HCT116 (cell line): ENCODE data around the gene TBCD. TPM values are rescaled to one million over a fixed set of nuclear protein-coding genes. Genes with fewer than 3 reads are reported as not detected.

Source experiments
- ATAC-seq: fragments of 200-7000 bp; cut with Tn5 transposase; 2 replicates; pipeline ENCODE4 v1.9.1; 2020; ENCODE audit warnings: mild to moderate bottlenecking, moderate library complexity
- BruUV-seq: library from RNA; stranded (reverse); fragments of 400-500 nt; replicated peaks from 2 replicates; lab custom pipeline; 2021; lab: Mats Ljungman, UMichigan
- CTCF ChIA-PET: fragments of 300-600 bp; sonication (Branson Sonifier 250); formaldehyde crosslinking; loops from one replicate; lab custom pipeline; 2021; ENCODE audit warnings: antibody characterized with exemption; lab: Charles Lee
- POLR2A ChIA-PET: fragments of 300-600, 350-600 bp; sonication (Branson Sonifier 250); formaldehyde crosslinking; loops from one replicate; lab custom pipeline; 2021; ENCODE audit warnings: antibody characterized with exemption; lab: Charles Lee
- RAD21 ChIA-PET, 2 experiments: fragments of 300-600 bp; sonication (Branson Sonifier 250); formaldehyde crosslinking; loops; one replicate each; lab custom pipeline; 2023; ENCODE audit warnings: low total read pairs in 2 of 2; ENCODE audit not compliant: uncharacterized antibody in 2 of 2, unreplicated experiment in 2 of 2, low non-redundant PET in 1 of 2; lab: Charles Lee
- DNase-seq: peaks from one replicate; pipeline ENCODE4 v3.0.0-alpha.2; 2010; ENCODE audit warnings: low read depth, low spot score
- H2AFZ ChIP-seq: fragments of 200-600 bp; shearing (Covaris generic), sonication (generic); 2 replicates; pipeline ENCODE4 v1.6.1; 2017; ENCODE audit warnings: low read depth, mixed run types, mixed read lengths, antibody characterized with exemption, low read length; ENCODE audit not compliant: poor library complexity, severe bottlenecking
- H3K27ac ChIP-seq: 2 replicates; pipeline ENCODE4 v1.5.1; 2012; ENCODE audit warnings: low read depth, low read length
- H3K27me3 ChIP-seq: fragments of 200-600 bp; sonication (generic); 2 replicates; pipeline ENCODE4 v1.6.1; 2016; ENCODE audit warnings: mixed run types, low read length, mixed read lengths; ENCODE audit not compliant: insufficient read depth
- H3K36me3 ChIP-seq, 2 experiments: fragments of 200-500 bp in 1 of 2; fragments of 200-600 bp in 1 of 2; sonication (Bioruptor generic) in 1 of 2; sonication (generic) in 1 of 2; 2 replicates each; pipeline versions ENCODE4 v1.5.1 to v1.6.1; 2014 to 2016; ENCODE audit warnings: low read length in 2 of 2, inconsistent platforms in 1 of 2, mixed read lengths in 1 of 2, mixed run types in 1 of 2; ENCODE audit not compliant: insufficient read depth in 2 of 2, control insufficient read depth in 1 of 2
- H3K4me1 ChIP-seq, 2 experiments: fragments of 200-600 bp in 1 of 2; sonication (generic) in 1 of 2; 2 replicates each; pipeline versions ENCODE4 v1.5.1 to v1.6.1; 2012 to 2017; ENCODE audit warnings: low read length in 2 of 2, inconsistent platforms in 1 of 2, mild to moderate bottlenecking in 1 of 2, mixed read lengths in 1 of 2, mixed run types in 1 of 2, moderate library complexity in 1 of 2; ENCODE audit not compliant: insufficient read depth in 2 of 2, control insufficient read depth in 1 of 2
- H3K4me2 ChIP-seq: fragments of 200-600 bp; sonication (generic); 2 replicates; pipeline ENCODE4 v1.6.1; 2017; ENCODE audit warnings: mixed run types, low read length, mixed read lengths
- H3K4me3 ChIP-seq, 2 experiments: fragments of 200-600 bp in 1 of 2; sonication (generic) in 1 of 2; replicated peaks in 1 of 2; 2 replicates each; pipeline ENCODE4 v1.5.1; 2011 to 2016; ENCODE audit warnings: low read length in 2 of 2, control low read depth in 1 of 2, low read depth in 1 of 2, mild to moderate bottlenecking in 1 of 2, mixed read lengths in 1 of 2, mixed run types in 1 of 2
- H3K79me2 ChIP-seq: fragments of 200-600 bp; sonication (generic); 2 replicates; pipeline ENCODE4 v1.6.1; 2017; ENCODE audit warnings: mild to moderate bottlenecking, mixed run types, low read length, moderate library complexity, mixed read lengths; ENCODE audit not compliant: insufficient read depth
- H3K9ac ChIP-seq: fragments of 200-600 bp; sonication (generic); 2 replicates; pipeline ENCODE4 v1.6.1; 2016; ENCODE audit warnings: low read length, mixed read lengths
- H3K9me2 ChIP-seq: fragments of 200-600 bp; sonication (generic), shearing (Covaris generic); 2 replicates; pipeline ENCODE4 v1.6.1; 2017; ENCODE audit warnings: mixed run types, mild to moderate bottlenecking, moderate library complexity; ENCODE audit not compliant: insufficient read depth
- H3K9me3 ChIP-seq, 2 experiments: fragments of 200-500 bp in 1 of 2; fragments of 200-600 bp in 1 of 2; sonication (Bioruptor generic) in 1 of 2; sonication (generic) in 1 of 2; 2 replicates each; pipeline ENCODE4 v1.6.1; 2014 to 2017; ENCODE audit warnings: low read length in 2 of 2, mixed read lengths in 2 of 2, inconsistent platforms in 1 of 2, low read depth in 1 of 2, mild to moderate bottlenecking in 1 of 2, mixed run types in 1 of 2, moderate library complexity in 1 of 2; ENCODE audit not compliant: control insufficient read depth in 1 of 2, insufficient read depth in 1 of 2
- H4K20me1 ChIP-seq: fragments of 200-600 bp; sonication (generic), shearing (Covaris generic); 2 replicates; pipeline ENCODE4 v1.6.1; 2017; ENCODE audit warnings: mixed run types, mild to moderate bottlenecking, moderate library complexity; ENCODE audit not compliant: insufficient read depth
- EGR1 ChIP-seq: IDR thresholded peaks from 2 replicates; pipeline ENCODE4 v1.6.1; 2012; ENCODE audit warnings: low read depth
- ELF1 ChIP-seq: IDR thresholded peaks from 2 replicates; pipeline ENCODE4 v1.6.1; 2012; ENCODE audit warnings: low read depth, borderline replicate concordance
- EZH2phosphoT487 ChIP-seq: fragments of 200-600 bp; IDR thresholded peaks from 2 replicates; pipeline ENCODE4 v1.6.1; 2018; ENCODE audit warnings: antibody characterized with exemption, borderline replicate concordance
- JUND ChIP-seq: IDR thresholded peaks from 2 replicates; pipeline ENCODE4 v1.6.1; 2012
- POLR2AphosphoS5 ChIP-seq: IDR thresholded peaks from 2 replicates; pipeline ENCODE4 v1.6.1; 2011; ENCODE audit warnings: mild to moderate bottlenecking, low read depth, low read length, moderate library complexity
- SP1 ChIP-seq: IDR thresholded peaks from 2 replicates; pipeline ENCODE4 v1.6.1; 2012; ENCODE audit warnings: low read depth
- SRF ChIP-seq: IDR thresholded peaks from 2 replicates; pipeline ENCODE4 v1.6.1; 2012; ENCODE audit warnings: low read depth
- TCF7L2 ChIP-seq: IDR thresholded peaks from 2 replicates; pipeline ENCODE4 v1.7.0; 2011; ENCODE audit warnings: borderline replicate concordance, inconsistent platforms; ENCODE audit not compliant: insufficient read depth, insufficient read length; ENCODE audit errors: extremely low read depth
- YY1 ChIP-seq: IDR thresholded peaks from 2 replicates; pipeline ENCODE4 v1.6.1; 2011; ENCODE audit warnings: low read length, low read depth, moderate library complexity, mild to moderate bottlenecking; ENCODE audit not compliant: insufficient replicate concordance; ENCODE audit errors: extremely low read depth
- intact Hi-C: fragments of 100-400 bp; cut with micrococcal nuclease; formaldehyde crosslinking; loops from 2 replicates; pipeline ENCODE4 v1.10.0; 2022
- total RNA-seq: library from RNA; stranded (reverse); gene quantifications from one replicate; pipeline ENCODE4 v1.2.1, GENCODE V29; 2021; ENCODE audit not compliant: unreplicated experiment
- TF ChIP-seq, protein P1 (sequence below), 3 experiments: fragments of 200-600 bp in 1 of 3; sonication (generic) in 1 of 3; IDR thresholded peaks in 2 of 3; conservative IDR thresholded peaks in 1 of 3; 2 replicates each; pipeline ENCODE4 v1.5.1; 2012 to 2017; ENCODE audit warnings: low read depth in 2 of 3, low read length in 2 of 3, antibody characterized with exemption in 1 of 3, borderline replicate concordance in 1 of 3, control low read depth in 1 of 3, mild to moderate bottlenecking in 1 of 3, mixed read lengths in 1 of 3, mixed run types in 1 of 3, moderate library complexity in 1 of 3; ENCODE audit not compliant: insufficient read depth in 1 of 3
- TF ChIP-seq, protein P2 (sequence below): IDR thresholded peaks from 2 replicates; pipeline ENCODE4 v1.6.1; 2012

TBCD gene
- total RNA-seq, 1 experiment from 2014 or later: 152 TPM

DNA sequence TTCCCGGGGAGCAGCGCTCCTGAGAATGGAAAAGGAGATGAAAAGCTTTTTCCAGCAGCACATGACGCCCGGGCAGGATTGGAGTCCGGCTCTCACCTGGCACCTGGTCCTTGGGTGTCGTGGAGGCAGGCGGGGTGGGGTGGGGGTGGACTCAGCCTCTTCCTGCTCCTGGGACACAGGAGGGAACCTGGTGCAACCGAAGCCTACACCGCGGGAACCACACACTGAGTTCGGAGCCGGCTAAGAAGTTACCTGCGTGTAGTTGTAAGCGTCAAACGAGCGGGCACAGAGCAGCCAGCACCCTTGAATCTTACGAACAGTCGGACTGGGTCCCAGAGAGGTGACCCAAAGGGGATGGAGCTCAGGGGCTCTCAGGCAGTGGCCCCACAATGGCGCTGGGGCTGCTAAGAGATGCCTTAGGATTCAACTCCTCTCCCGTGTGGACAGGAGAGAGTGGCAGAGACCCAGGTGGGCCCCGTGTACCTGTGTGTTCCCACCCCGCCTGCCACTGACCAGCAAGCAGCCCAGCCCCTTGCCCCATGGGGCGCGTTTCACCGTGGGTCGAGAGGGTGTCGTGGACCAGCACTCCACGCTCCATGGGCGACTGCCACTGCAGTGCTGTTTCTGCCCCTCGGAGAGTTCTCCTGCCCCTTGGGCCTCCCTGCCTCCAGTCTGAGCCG is 221.7 kb downstream of the TBCD start:
- intact Hi-C loops: no loop called here
- H3K9ac ChIP-seq: no peak overlapping the region
- DNase-seq: no peak
- no peaks in the 10 kb centered on the region for H3K9me3 ChIP-seq
- H3K36me3 ChIP-seq: no peaks in the 10 kb centered on the region
- ChIA-PET RAD21 (no interaction called here), CTCF (no interaction called here), POLR2A (no interaction called here)
- no peaks in the 10 kb centered on the region for H4K20me1 ChIP-seq
- no peaks in the 10 kb centered on the region for H3K79me2 ChIP-seq
- H3K4me3 ChIP-seq: no peak overlapping the region
- ATAC-seq: no peak
- TF ChIP-seq YY1: no peak
- no peak for TF ChIP-seq JUND
- no peak for TF ChIP-seq ELF1
- no peak for TF ChIP-seq EZH2phosphoT487
- TF ChIP-seq, protein P1, sequence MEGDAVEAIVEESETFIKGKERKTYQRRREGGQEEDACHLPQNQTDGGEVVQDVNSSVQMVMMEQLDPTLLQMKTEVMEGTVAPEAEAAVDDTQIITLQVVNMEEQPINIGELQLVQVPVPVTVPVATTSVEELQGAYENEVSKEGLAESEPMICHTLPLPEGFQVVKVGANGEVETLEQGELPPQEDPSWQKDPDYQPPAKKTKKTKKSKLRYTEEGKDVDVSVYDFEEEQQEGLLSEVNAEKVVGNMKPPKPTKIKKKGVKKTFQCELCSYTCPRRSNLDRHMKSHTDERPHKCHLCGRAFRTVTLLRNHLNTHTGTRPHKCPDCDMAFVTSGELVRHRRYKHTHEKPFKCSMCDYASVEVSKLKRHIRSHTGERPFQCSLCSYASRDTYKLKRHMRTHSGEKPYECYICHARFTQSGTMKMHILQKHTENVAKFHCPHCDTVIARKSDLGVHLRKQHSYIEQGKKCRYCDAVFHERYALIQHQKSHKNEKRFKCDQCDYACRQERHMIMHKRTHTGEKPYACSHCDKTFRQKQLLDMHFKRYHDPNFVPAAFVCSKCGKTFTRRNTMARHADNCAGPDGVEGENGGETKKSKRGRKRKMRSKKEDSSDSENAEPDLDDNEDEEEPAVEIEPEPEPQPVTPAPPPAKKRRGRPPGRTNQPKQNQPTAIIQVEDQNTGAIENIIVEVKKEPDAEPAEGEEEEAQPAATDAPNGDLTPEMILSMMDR (IDR thresholded peaks at IDR 0.05 in 2 of 3, conservative IDR thresholded peaks at IDR 0.05 in 1 of 3; ENCODE audit: borderline replicate concordance in 1 of 3, insufficient read depth in 1 of 3, low read depth in 2 of 3, low read length in 2 of 3): no peak
- TF ChIP-seq EGR1: no peak
- no peak for TF ChIP-seq SP1
- no peak for TF ChIP-seq TCF7L2
- TF ChIP-seq, protein P2, sequence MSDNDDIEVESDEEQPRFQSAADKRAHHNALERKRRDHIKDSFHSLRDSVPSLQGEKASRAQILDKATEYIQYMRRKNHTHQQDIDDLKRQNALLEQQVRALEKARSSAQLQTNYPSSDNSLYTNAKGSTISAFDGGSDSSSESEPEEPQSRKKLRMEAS: no peak
- TF ChIP-seq POLR2AphosphoS5: no peak
- no peak for TF ChIP-seq SRF
- H3K4me1 ChIP-seq: no peaks in the 10 kb centered on the region
- BruUV-seq: no TSS peak
- no peaks in the 10 kb centered on the region for H3K9me2 ChIP-seq
- no peak overlapping the region for H2AFZ ChIP-seq
- H3K27ac ChIP-seq: no peak overlapping the region
- no peak overlapping the region for H3K4me2 ChIP-seq
- no peaks in the 10 kb centered on the region for H3K27me3 ChIP-seq
